EL (cell line): ENCODE data around the gene CEP126.

ENCODE experiments used
- DNase-seq: peaks from one replicate; pipeline ENCODE4 v3.0.0-alpha.2; 2016

The CEP126 gene, protein sequence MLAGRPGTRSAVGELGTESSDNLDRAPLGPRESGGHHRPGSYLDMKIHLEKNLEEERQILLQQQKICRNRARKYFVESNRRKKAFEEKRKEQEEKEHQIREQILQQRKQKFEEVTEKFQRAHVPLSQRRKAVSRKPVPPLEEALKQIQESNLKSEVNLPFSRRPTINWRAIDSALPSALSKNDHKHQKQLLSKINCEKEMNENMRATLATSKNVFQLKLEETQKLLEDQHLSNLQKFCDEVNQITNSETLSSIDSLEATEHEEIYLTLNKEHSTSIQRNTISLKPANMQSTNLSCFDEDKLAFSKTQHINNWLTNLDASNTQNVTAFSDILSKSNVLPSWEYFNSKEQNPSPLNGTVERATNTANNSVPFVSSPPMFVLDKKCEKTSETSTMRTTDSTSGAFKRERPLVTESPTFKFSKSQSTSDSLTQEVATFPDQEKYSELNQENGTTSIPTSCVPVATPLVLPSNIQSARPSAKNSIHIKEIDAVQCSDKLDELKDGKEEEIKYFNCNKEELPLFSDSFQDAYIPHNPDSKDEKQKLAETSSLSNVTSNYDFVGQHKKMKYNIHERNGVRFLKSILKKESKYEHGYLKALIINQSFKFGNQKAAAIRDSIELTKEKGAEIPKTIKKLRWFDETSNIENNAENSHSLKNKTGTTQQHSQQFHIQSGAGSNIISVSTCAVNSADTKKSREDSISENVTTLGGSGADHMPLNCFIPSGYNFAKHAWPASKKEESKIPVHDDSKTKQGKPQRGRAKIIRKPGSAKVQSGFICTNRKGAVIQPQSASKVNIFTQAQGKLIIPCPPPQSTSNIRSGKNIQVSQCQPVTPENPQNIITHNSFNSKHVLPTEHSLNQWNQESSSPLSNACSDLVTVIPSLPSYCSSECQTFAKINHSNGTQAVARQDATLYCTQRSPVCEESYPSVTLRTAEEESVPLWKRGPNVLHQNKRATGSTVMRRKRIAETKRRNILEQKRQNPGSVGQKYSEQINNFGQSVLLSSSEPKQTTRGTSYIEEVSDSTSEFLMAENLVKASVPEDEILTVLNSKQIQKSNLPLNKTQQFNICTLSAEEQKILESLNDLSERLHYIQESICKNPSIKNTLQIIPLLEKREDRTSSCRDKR

DNA sequence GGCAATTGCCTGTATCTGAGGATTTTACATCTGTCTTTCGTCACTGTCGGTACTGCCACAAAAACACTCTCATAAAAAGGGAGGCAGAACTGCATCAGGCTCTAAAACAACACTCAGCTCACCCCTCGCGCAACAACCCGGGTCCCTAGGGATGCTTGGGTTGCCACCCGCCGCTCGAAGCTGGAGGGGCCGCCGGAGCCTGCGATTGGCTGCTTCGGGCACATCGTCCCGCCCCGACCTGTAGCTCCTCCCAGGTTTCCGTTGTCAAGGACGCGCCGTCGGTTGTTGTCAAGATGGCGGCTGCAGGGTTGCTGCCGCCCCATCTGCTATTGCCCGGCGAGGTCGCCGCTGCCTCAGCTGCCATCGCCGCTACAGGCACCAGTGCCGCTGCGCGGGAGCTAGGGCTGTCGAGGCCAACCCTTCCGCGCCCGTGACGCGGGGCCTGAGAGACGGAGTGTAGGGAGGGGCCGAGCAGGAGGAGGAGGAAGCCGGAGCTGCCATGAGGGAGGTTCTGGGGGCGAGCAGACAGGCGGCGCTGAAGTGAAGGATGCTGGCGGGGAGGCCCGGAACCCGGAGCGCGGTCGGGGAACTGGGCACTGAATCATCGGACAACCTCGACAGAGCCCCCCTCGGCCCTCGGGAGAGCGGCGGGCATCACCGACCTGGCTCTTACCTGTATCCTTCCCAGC lies at the start of gene CEP126:
CEP126 (plus strand) TSS at position 273 of the 689 bp plus-strand sequence; CDS start at position 548, 275 bp downstream.
- DNase-seq: peak; percentile 96

DNA sequence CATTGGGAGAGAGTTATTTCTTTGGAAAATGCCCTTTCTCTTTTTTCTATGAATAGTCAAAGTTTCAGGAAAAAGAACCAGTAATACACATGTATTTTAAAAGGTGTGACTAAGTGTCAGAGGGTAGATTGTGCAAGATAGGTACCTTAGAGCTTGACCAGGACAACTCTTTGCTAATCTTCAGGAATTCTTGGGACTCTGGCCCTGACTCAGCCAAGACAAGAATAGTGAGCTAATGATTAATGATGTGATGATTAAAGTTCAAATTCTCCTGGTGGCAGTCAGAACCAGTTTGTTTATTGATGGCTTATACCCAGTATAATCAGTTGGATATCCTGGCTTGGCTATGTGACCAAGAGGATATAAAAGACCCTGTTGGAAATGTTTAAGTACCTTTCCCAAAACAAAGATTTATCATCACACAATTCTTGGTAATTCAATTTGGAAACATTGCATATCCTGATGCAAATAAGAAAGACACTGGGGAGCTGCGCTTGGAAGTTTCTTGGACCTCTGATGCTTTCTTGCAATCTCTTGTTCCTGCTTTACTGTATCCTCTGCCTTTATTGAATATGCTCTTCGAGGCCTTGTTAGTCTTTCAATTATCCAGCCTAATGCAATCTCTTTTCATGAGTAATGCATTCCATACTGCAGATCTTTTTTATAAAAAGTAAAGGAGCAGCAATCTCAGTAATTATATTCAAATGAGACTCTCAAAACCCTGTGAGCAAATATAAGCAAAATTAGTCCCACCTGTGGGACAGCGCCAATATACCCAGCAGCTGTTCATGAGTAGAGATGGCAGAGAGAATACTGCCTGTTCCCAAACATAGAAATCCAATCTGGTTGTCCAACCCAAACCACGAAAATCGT lies 48.0 kb upstream of the CEP126 start:
- DNase-seq: peak; percentile 84

DNA sequence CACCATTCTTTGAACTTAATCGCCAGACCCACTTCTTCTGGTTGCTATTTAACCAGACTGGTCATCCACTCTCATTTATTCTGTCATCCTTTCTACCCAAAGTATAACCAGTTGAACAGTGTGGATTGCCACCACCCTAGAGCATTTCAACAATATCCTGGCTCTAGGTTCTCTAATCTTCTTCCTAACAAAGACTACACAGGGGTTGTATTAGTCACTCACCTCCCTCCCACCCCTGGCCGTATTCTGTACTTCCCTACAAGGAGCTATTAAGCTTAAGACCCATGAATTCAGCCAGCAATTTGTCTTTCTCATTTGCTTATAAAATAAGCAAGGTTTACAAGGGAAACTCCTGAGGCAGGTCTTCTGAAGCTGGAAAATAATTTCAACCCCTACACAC lies 46.9 kb upstream of the CEP126 start:
- no peak for DNase-seq

DNA sequence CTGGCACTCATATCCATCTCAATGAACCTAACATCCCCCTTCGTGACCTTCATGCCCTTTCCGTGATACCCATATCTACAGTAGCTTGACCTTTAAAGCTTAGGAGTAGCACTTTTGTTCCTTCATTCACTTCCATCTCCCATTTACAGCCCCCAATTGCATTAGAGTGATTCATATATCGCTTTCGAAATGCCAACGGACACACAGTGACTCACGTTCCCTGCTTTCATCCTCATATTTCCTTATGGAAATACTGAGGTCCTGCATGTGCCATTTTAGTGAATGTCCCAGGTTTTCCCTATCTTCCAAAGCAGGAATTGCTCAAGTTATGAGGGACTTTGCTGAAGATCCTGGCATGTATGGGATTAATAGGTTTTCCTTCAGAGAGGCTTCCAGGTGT lies 44.3 kb upstream of the CEP126 start:
- peak; percentile 86 for DNase-seq

DNA sequence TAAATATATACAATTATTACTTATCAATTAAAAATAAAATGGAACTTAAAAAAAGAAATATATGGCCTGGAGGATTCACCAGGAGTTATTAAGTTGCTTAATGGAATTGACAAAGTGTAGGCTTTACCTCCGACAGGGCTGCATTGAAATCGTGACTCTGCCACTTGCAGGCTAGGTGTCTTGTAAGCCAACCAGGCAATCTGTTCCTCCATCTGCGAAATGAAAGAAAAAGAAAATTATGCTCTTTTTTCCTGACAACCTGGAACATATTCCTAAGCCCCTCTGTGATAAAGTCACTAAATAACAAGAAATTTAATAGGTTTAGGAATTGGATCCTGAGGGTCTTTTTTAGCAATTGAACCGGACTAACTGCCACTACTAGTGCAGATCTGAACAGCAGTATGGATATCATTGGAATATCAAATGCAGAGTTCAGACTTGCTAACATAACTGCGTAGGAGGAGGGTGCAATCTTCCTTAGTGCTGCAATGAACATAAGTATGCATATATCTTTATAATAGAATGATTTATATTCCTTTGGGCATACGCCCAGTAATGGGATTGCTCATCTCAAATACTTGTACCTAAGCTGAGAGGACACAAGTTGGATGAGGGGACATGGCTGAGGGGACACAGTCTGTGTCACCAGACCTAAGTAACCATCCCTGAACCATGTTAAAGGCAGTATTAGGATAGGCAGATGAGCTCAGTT lies 42.5 kb upstream of the CEP126 start:
- no peak for DNase-seq

DNA sequence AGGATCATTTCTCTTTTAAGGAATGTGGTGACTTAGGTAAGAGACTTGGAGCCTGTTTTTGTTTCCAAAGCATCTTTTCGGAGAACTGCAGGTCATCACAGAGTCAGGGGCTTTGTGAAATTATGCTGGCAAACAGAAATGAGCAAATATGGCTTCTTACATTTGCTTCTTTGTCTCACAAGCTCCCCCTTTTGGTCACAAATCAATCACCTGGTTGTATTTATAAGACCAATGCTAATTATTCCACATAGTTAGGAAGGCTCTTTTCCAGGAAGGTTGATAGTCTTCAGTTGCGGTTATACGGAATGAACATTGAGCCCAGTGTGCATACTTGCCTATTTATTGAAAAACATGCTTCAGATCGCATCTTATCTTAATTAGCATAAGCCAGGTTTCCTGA lies 34.6 kb upstream of the CEP126 start:
- DNase-seq: peak; percentile 71

DNA sequence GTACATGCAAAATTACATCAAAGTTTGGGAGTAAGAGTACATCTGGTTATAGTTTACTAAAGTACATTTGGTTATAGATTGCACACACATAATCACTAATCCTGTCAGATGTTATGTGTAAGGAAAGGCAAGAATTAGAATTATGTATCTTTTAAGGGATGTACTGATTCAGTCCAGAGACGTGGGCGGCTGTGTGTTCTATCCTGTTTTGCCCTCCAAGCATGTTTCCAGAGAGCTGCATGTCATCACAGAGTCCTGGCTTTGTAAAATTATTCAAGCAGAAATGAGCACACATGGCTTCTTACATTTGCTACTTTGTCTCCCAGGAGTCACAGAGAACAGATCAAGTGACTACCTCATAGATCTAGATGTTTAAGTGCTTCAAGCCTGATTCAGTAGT lies 33.2 kb upstream of the CEP126 start:
- no peak for DNase-seq

DNA sequence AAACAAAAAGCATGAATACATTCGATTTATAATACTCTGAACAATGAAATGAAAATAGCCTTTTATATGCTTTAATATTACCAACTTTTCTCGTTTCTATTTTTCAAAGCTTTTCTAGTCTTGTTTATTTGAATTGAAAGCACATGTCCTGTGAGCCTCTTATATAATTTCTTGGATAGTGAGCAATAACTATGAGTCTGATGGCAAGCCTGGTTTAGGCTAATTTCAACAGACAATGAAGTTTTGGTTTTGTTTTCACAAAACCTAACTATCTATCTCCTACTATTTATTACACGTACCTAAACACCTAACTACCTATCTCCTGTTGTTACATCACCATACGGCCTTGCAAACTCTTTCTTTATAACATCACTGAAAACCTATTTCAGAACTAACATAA lies 29.2 kb upstream of the CEP126 start:
- no peak for DNase-seq

DNA sequence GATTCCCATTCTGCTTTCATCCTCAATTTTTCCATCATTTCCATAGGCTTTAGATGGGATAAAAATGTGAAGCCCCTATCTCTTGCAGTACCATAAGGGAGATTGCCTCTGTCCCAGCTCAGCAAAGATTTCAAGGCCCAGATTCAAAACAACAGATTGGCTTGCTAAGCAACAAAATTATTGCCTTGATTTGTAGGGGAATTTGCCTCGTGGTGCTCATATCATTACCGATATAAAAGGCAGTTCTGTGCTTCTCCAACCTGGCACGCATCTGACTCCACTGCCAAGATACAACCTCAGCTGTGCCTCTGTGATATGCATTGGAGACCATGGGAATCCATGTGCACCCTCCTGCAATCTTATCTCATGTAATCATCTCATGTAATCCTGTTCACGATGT lies 25.0 kb upstream of the CEP126 start:
- no peak for DNase-seq

DNA sequence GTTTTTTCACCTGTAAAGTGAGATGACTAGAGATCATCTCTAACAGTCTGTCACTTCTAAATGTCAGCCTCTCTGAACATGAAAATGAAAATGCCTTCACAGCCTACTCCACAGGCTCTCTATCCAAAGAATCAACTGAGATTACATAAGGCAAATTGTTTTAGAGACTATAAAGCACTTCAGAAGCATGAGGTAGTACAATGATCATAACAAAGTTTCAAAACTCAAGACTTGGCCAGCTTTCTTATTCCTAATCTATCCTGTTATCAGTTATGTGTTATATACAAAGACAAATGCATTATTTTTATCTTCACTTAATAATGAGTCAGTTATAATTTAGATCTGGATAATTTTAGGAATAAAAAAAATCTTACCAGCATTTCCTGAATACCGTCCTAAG lies 20.3 kb upstream of the CEP126 start:
- DNase-seq: no peak

DNA sequence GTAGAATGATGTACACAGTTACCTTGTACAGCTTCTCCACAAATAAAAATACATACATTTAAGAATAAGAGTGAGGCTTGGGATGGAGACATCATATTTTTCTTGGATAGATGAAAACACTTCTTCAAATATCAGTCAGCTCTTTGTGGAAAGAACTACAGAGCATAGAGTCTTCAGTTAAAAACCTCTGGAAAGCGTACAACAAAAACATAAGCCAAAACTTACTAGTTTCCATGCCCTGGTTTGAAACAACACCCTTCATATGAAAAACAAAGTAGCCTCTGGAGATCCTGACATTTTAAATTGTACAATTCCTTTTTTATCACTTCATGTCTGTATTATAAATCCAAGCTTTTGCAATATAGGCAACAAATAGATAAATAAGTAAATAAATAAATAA lies 7.0 kb upstream of the CEP126 start:
- no peak for DNase-seq

DNA sequence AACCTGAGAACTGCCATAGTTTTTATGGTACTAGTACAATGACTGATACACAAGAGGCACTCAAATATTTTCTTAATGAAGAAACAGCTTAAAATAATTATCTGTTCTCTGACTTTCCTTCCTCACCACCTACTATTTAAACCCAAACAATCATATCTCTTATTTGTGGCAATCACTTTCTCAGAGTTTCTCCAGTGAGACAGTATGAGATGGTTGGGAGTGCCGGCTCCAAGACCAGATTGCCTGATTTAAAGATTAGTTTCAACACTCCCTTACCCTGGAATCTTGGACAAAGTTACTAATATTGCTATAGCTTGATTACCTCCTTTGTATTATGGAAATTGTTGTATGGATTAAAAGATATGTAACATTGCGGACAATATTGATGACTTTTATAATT lies 5.7 kb upstream of the CEP126 start:
- DNase-seq: no peak

DNA sequence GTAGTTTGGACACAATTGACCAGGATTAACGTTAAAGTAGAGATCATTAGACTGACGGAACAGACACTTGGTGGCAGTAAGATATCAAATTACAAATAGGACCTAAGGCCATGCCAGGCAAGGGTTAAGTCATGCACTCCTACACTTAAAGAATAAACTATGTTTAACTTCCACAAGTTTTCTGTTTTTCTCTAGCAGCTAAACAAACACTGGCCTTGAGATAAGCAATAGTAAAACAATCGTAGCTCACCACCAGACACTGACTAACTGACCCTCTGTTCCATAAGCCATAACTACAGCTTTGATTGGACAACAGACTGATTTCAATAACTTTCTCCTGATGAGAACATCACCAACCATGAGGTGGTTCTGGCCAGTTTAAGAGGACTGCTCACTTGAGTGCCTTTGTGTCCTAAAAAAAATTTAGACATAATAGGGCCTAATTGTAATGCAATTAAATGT lies 2.0 kb upstream of the CEP126 start:
- no peak for DNase-seq

DNA sequence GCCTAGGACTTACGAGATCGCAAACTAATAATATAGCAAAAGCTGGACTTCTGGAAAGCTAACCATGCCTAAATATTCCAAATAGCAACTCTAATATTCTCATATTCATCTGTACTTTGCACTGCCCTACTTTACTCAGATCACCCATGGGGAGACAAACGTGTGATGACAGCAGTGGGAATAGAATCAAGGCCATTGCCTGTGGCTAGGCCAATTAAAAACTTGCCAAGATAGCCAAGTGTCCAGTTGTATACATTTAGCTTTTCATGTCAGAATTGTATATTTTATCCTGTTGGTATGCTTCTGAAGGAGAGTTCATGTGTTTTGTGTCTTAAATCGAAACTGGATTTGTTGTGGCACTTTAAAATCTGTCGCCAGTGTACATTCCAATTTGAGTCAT lies 1.2 kb upstream of the CEP126 start:
- no peak for DNase-seq

DNA sequence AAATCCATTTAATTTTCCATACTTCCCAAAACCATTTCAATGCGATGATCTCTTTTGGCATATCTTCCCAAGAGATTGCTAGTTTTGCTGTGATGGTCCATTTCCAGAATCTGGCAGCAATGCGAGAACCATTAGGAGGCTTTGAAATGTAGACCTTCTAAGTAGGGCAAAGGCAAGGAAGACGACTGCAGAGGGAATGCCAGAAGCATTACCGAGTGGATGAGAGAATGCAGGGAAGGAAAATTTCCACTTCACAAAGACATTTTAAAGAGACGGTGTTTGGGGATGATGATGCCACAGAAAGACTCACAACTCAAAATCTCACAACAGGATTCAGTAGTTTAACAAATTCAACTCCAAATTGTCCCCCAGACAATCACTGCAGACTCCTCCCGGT lies 471 bp upstream of the CEP126 start:
- peak; percentile 41 for DNase-seq

DNA sequence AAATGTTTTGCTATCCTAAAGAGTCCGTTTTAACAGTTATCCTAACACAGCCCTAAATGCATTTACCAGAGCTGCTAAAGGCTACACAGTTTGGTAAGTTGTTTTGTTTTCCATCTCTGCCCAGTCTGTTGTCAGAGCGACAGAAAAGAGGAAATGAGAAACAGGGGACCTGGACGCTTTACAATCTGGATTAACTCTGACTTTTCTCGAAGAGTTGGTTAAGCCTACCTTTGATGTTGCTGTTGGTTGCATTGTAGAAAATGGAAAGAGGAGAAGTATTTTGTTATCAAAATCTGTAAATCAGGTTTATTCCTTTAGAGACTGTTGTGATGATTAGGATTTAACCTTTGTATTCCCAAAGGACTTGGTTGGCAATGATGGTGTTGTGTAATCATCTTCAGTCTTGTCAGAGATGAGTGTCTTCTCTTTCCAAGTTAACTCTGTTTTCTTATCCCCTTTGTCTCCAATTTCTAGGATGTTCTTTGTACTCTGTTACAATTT lies 1.0 kb downstream of the CEP126 start:
- DNase-seq: peak; percentile 33

DNA sequence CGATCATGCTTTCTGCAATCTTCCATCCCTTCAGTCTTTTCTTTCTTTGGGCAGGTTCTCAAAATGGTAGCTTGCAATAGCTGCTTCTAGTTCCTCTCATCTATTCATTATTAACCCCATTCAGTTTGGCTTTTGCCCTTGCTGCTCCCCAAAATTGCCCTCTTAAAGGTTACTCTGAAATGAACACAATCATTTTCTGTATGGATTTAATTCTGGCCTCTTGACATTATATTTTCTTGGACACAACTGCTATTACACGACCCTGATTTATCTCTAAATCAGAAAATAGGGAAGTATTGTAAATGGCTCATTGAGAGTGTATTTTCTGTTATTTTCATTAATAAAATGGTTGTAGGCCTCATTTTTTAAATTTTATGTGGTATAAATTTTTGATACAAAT lies 1.6 kb downstream of the CEP126 start, which contains the start of gene ANGPTL5:
ANGPTL5 (minus strand) TSS at position 101 of the 400 bp plus-strand sequence. CDS start 8,613 bp downstream, outside the sequence.
- DNase-seq: no peak

DNA sequence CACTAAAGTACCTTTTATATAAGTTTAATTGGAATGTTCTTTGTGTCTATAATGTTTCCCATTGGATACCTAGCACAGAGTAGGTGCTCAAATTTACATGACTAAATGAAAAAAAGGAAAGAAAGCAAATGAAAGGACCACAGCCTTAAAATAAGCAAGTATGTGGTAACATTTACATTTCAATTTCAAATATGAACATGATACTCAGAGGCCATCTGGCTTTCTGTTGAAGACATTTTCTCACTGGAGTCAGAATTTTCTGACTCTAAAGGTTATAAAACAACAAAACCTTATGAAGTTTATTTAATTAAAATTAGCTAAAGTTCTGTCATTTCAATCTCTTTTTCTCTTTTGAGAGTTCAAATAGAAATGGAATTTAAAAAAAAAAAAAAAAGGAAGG lies 2.4 kb downstream of the CEP126 start:
- DNase-seq: no peak

DNA sequence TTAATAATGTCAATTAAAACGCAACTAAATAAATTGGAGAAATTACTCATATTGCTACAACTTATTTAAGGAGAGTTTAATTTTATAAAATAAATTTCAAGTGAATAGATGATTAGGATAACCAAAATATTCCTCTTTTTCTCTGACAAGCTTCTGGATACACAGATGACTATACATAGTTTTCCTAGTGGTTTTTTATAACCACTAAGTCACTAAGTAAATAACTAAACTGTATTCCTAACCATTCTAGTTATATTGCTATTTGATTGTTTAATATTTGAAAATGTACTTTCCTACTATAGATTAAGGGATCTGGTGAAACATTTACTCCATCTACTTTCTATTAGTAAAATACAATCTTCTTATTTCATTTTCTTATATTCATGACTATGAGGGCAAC lies 6.2 kb downstream of the CEP126 start:
- no peak for DNase-seq

DNA sequence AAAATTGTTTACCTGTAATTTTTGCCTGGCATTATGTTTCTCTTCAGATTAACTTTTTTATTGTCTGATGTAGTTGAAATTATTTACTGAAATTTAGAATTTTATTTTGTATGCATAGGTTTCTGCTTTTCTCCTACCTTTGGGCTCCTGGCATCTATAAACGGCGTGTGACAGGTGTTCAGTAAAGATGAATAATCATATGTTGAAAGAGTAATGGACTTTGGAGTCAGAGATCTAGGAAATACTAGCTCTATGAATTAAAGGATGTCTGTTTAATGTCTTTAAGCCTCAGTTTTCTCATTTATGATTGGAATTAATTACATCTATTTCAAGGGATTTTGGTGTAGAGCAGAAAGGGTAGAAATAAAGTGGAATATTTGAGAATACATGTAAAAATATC lies 8.7 kb downstream of the CEP126 start:
- DNase-seq: no peak
